ENCODE data around the gene NLRP6.
"Not testable (repeated sequence)": the region's sequence is repeated elsewhere in the genome, so short reads cannot be mapped to it uniquely, and the experiment has no call there.

The NLRP6 gene

GRCh38 chr11:236774-237767 lies 41.1 kb upstream of the NLRP6 start, which contains the start of gene PSMD13:
Gene PSMD13, plus strand, starts transcription at chr11:236976. Its CDS starts 74 bp downstream, at chr11:237050.
- TF ChIP-seq CTCF (IDR thresholded peaks at IDR 0.05; ENCODE audit: low read length, missing control alignments) = no peak
- peak; percentile 84 for DNase-seq (ENCODE audit: low read depth)
- peak within 1 kb of the TSS; percentile 98 for H3K4me3 ChIP-seq (replicated peaks; ENCODE audit: low read depth, low read length)

- DNase-seq (ENCODE audit: low read depth) = not testable (repeated sequence)
- H3K4me3 ChIP-seq (replicated peaks; ENCODE audit: low read depth, low read length) = peak overlapping the region; percentile 5
These were observed 39.9 kb upstream of the NLRP6 start for GRCh38 chr11:238346-238745.

- TF ChIP-seq CTCF (IDR thresholded peaks at IDR 0.05; ENCODE audit: low read length, missing control alignments) = no peak
- DNase-seq (ENCODE audit: low read depth) = no peak
- no peak overlapping the region for H3K4me3 ChIP-seq (replicated peaks; ENCODE audit: low read depth, low read length)
These were observed 37.9 kb upstream of the NLRP6 start for GRCh38 chr11:240315-240714.

- no peak for TF ChIP-seq CTCF (IDR thresholded peaks at IDR 0.05; ENCODE audit: low read length, missing control alignments)
- DNase-seq (ENCODE audit: low read depth) = no peak
- no peak overlapping the region for H3K4me3 ChIP-seq (replicated peaks; ENCODE audit: low read depth, low read length)
These were observed 36.6 kb upstream of the NLRP6 start for GRCh38 chr11:241634-242033.

GRCh38 chr11:244376-244775 lies 33.8 kb upstream of the NLRP6 start:
- no peak for DNase-seq (ENCODE audit: low read depth)
- no peak for TF ChIP-seq CTCF (IDR thresholded peaks at IDR 0.05; ENCODE audit: low read length, missing control alignments)
- H3K4me3 ChIP-seq (replicated peaks; ENCODE audit: low read depth, low read length) = no peak overlapping the region

- DNase-seq (ENCODE audit: low read depth) = no peak
- no peak overlapping the region for H3K4me3 ChIP-seq (replicated peaks; ENCODE audit: low read depth, low read length)
- no peak for TF ChIP-seq CTCF (IDR thresholded peaks at IDR 0.05; ENCODE audit: low read length, missing control alignments)
These were observed 29.1 kb upstream of the NLRP6 start for GRCh38 chr11:249062-249461.

GRCh38 chr11:250274-250673 lies 27.9 kb upstream of the NLRP6 start:
- DNase-seq (ENCODE audit: low read depth) = no peak
- no peak overlapping the region for H3K4me3 ChIP-seq (replicated peaks; ENCODE audit: low read depth, low read length)
- TF ChIP-seq CTCF (IDR thresholded peaks at IDR 0.05; ENCODE audit: low read length, missing control alignments) = no peak

Data from fibroblast of pulmonary artery (primary cell).